GM15510 (cell line): ENCODE data around the gene FBXL16.

Experiments used
- POLR2A ChIP-seq: IDR thresholded peaks from 3 replicates; pipeline ENCODE4 v1.6.1; 2011; ENCODE audit warnings: borderline replicate concordance; ENCODE audit not compliant: insufficient read length; ENCODE audit errors: extremely low read depth

Gene FBXL16

GRCh38 chr16:659618-660017 lies 46.0 kb downstream of the FBXL16 start:
- TF ChIP-seq POLR2A: no peak

- TF ChIP-seq POLR2A: no peak
Measured at GRCh38 chr16:658679-659571, 46.7 kb downstream of the FBXL16 start.

- no peak for TF ChIP-seq POLR2A
Measured at GRCh38 chr16:657487-657886, 48.1 kb downstream of the FBXL16 start.

- TF ChIP-seq POLR2A: no peak
Measured at GRCh38 chr16:654034-654433, 51.6 kb downstream of the FBXL16 start.

GRCh38 chr16:652454-653305 lies 52.9 kb downstream of the FBXL16 start:
- no peak for TF ChIP-seq POLR2A

GRCh38 chr16:651844-652243 lies 53.8 kb downstream of the FBXL16 start:
- no peak for TF ChIP-seq POLR2A

- no peak for TF ChIP-seq POLR2A
Measured at GRCh38 chr16:649631-650030, 56.0 kb downstream of the FBXL16 start.

- peak; percentile 63 for TF ChIP-seq POLR2A
Measured at GRCh38 chr16:648781-649589, 56.6 kb downstream of the FBXL16 start, which contains the start of gene WDR90. Gene WDR90, plus strand, starts transcription at chr16:649365. Its CDS starts 52 bp downstream, at chr16:649417.

GRCh38 chr16:648071-648780 lies 57.4 kb downstream of the FBXL16 start:
- peak; percentile 13 for TF ChIP-seq POLR2A

- TF ChIP-seq POLR2A: peak; percentile 13
Measured at GRCh38 chr16:647173-647902, 58.3 kb downstream of the FBXL16 start.

GRCh38 chr16:646679-647172 lies 58.9 kb downstream of the FBXL16 start:
- no peak for TF ChIP-seq POLR2A

- no peak for TF ChIP-seq POLR2A
Measured at GRCh38 chr16:645852-646678, 59.5 kb downstream of the FBXL16 start.

- TF ChIP-seq POLR2A: no peak
Measured at GRCh38 chr16:644556-644955, 61.0 kb downstream of the FBXL16 start.

GRCh38 chr16:643050-643368 lies 62.6 kb downstream of the FBXL16 start:
- TF ChIP-seq POLR2A: no peak
